ENCODE measurements around the gene TPRG1L. TPM values are rescaled to one million over a fixed set of nuclear protein-coding genes. Genes with fewer than 3 reads are reported as not detected.

TPRG1L gene
- total and polyA plus RNA-seq, 2 experiments from 2014 or later: 6.2 to 20.3 TPM

- H3F3A ChIP-seq (replicated peaks; ENCODE audit: low read depth): 0 out of 2 replicates have a peak, but pooled peaks cover 3% of the 10 kb centered on the region
- Mint-ChIP-seq H3K4me3 (no peak overlapping the region), H3K27ac (no peak overlapping the region), H3K4me1 (peaks cover 9% of the 10 kb centered on the region), H3K9me3 (no peaks in the 10 kb centered on the region; the same call in 2 of the 3 replicates), H3K36me3 (ENCODE audit: low read depth) (no peaks in the 10 kb centered on the region), H3K27me3 (ENCODE audit: insufficient read depth, low read depth, poor library complexity) (peaks cover 47% of the 10 kb centered on the region)
- ATAC-seq (no peak), DNase-seq (ENCODE audit: low spot score) (no peak)
- H3K4me1 ChIP-seq (ENCODE audit: insufficient read depth): peaks cover 3% of the 10 kb centered on the region; the same call in 1 of the 2 replicates
- no peaks in the 10 kb centered on the region for H3K36me3 ChIP-seq (ENCODE audit: insufficient read depth)
- H2AFZ ChIP-seq: no peak overlapping the region
- H3K4me3 ChIP-seq: no peak overlapping the region
- H3K79me2 ChIP-seq (replicated peaks; ENCODE audit: insufficient read depth): no peaks in the 10 kb centered on the region
- peaks cover 65% of the 10 kb centered on the region for H3K27me3 ChIP-seq (ENCODE audit: insufficient read depth)
- H3K9me2 ChIP-seq (ENCODE audit: insufficient read depth): no peaks in the 10 kb centered on the region
- TF ChIP-seq CREB1 (CRISPR knock-in tag; IDR thresholded peaks at IDR 0.05; ENCODE audit: low read depth) (no peak), ZNF114 (CRISPR knock-in tag; IDR thresholded peaks at IDR 0.05) (no peak), POLR2AphosphoS5 (IDR thresholded peaks at IDR 0.05; ENCODE audit: low read depth) (no peak), EZH2 (IDR thresholded peaks at IDR 0.05; ENCODE audit: low read depth, unreplicated experiment) (no peak), ZNF331 (CRISPR knock-in tag; IDR thresholded peaks at IDR 0.05; ENCODE audit: low read depth) (no peak), NANOG (IDR thresholded peaks at IDR 0.05; ENCODE audit: borderline replicate concordance) (no peak)
- TF ChIP-seq, protein P1, sequence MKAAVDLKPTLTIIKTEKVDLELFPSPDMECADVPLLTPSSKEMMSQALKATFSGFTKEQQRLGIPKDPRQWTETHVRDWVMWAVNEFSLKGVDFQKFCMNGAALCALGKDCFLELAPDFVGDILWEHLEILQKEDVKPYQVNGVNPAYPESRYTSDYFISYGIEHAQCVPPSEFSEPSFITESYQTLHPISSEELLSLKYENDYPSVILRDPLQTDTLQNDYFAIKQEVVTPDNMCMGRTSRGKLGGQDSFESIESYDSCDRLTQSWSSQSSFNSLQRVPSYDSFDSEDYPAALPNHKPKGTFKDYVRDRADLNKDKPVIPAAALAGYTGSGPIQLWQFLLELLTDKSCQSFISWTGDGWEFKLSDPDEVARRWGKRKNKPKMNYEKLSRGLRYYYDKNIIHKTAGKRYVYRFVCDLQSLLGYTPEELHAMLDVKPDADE (IDR thresholded peaks at IDR 0.05): no peak
- TF ChIP-seq, protein P2, sequence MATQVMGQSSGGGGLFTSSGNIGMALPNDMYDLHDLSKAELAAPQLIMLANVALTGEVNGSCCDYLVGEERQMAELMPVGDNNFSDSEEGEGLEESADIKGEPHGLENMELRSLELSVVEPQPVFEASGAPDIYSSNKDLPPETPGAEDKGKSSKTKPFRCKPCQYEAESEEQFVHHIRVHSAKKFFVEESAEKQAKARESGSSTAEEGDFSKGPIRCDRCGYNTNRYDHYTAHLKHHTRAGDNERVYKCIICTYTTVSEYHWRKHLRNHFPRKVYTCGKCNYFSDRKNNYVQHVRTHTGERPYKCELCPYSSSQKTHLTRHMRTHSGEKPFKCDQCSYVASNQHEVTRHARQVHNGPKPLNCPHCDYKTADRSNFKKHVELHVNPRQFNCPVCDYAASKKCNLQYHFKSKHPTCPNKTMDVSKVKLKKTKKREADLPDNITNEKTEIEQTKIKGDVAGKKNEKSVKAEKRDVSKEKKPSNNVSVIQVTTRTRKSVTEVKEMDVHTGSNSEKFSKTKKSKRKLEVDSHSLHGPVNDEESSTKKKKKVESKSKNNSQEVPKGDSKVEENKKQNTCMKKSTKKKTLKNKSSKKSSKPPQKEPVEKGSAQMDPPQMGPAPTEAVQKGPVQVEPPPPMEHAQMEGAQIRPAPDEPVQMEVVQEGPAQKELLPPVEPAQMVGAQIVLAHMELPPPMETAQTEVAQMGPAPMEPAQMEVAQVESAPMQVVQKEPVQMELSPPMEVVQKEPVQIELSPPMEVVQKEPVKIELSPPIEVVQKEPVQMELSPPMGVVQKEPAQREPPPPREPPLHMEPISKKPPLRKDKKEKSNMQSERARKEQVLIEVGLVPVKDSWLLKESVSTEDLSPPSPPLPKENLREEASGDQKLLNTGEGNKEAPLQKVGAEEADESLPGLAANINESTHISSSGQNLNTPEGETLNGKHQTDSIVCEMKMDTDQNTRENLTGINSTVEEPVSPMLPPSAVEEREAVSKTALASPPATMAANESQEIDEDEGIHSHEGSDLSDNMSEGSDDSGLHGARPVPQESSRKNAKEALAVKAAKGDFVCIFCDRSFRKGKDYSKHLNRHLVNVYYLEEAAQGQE (IDR thresholded peaks at IDR 0.05; ENCODE audit: unreplicated experiment): no peak
- no peak overlapping the region for H3K27ac ChIP-seq (ENCODE audit: low read depth)
- peaks cover 6% of the 10 kb centered on the region; the same call in 1 of the 2 replicates for H4K20me1 ChIP-seq (replicated peaks; ENCODE audit: insufficient read depth)
- H3K4me2 ChIP-seq: no peak overlapping the region
Measured at GRCh38 chr1:3656450-3657095, 31.8 kb downstream of the TPRG1L start.

GRCh38 chr1:3657096-3657475 lies 32.3 kb downstream of the TPRG1L start:
- peaks cover 3% of the 10 kb centered on the region; the same call in 1 of the 2 replicates for H3K4me1 ChIP-seq (ENCODE audit: insufficient read depth)
- no peak overlapping the region for H3K4me3 Mint-ChIP-seq
- H3K79me2 ChIP-seq (replicated peaks; ENCODE audit: insufficient read depth): no peaks in the 10 kb centered on the region
- DNase-seq (ENCODE audit: low spot score) (no peak), ATAC-seq (no peak)
- H4K20me1 ChIP-seq (replicated peaks; ENCODE audit: insufficient read depth): peaks cover 6% of the 10 kb centered on the region; the same call in 1 of the 2 replicates
- no peak overlapping the region for H3K4me3 ChIP-seq
- 0 out of 2 replicates have a peak, but pooled peaks cover 3% of the 10 kb centered on the region for H3F3A ChIP-seq (replicated peaks; ENCODE audit: low read depth)
- peaks cover 60% of the 10 kb centered on the region for H3K27me3 ChIP-seq (ENCODE audit: insufficient read depth)
- no peaks in the 10 kb centered on the region for H3K36me3 ChIP-seq (ENCODE audit: insufficient read depth)
- no peak overlapping the region for H2AFZ ChIP-seq
- H3K27ac ChIP-seq (ENCODE audit: low read depth): no peak overlapping the region
- no peaks in the 10 kb centered on the region for H3K9me2 ChIP-seq (ENCODE audit: insufficient read depth)
- H3K36me3 Mint-ChIP-seq (ENCODE audit: low read depth): no peaks in the 10 kb centered on the region
- no peak overlapping the region for H3K27ac Mint-ChIP-seq
- peaks cover 45% of the 10 kb centered on the region for H3K27me3 Mint-ChIP-seq (ENCODE audit: insufficient read depth, low read depth, poor library complexity)
- H3K9me3 Mint-ChIP-seq: no peaks in the 10 kb centered on the region; the same call in 2 of the 3 replicates
- H3K4me2 ChIP-seq: no peak overlapping the region
- TF ChIP-seq EZH2phosphoT487 (IDR thresholded peaks at IDR 0.05; ENCODE audit: unreplicated experiment): no peak
- no peak for TF ChIP-seq STAT1 (IDR thresholded peaks at IDR 0.05; ENCODE audit: unreplicated experiment)
- TF ChIP-seq, protein P1 (IDR thresholded peaks at IDR 0.05): no peak
- no peak for TF ChIP-seq POLR2AphosphoS5 (IDR thresholded peaks at IDR 0.05; ENCODE audit: low read depth)
- TF ChIP-seq EZH2 (IDR thresholded peaks at IDR 0.05; ENCODE audit: low read depth, unreplicated experiment): no peak
- no peak for TF ChIP-seq ZNF114 (CRISPR knock-in tag; IDR thresholded peaks at IDR 0.05)
- TF ChIP-seq CTCF (conservative IDR thresholded peaks at IDR 0.05; ENCODE audit: low read depth in 2 of 2): no peak
- TF ChIP-seq CREB1 (CRISPR knock-in tag; IDR thresholded peaks at IDR 0.05; ENCODE audit: low read depth): no peak
- peaks cover 9% of the 10 kb centered on the region for H3K4me1 Mint-ChIP-seq
